Activated T-helper 17 cell treated with anti-CD3 and anti-CD28 coated beads, Interleukin-2, amount 50 U/mL, for 72 hours (primary cell): ENCODE measurements around the gene KRTAP12-4. TPM values are rescaled to one million over a fixed set of nuclear protein-coding genes. Genes with fewer than 3 reads are reported as not detected.

ENCODE experiments used
- total RNA-seq, 2 donors: library from RNA; stranded (reverse); gene quantifications; one replicate each; pipeline ENCODE4 v1.2.3, GENCODE V29; 2022

The KRTAP12-4 gene
- total RNA-seq, 2 donors from 2014 or later = not detected

Other genes starting within 250 kb of the KRTAP12-4 start
- gene LRRC3, start 199.1 kb downstream of the KRTAP12-4 start, total RNA-seq = 1 to 10 TPM; 3.5 TPM
- not detected for gene KRTAP10-1, start 114.5 kb downstream of the KRTAP12-4 start, total RNA-seq
- gene KRTAP10-2, start 103.2 kb downstream of the KRTAP12-4 start, total RNA-seq = not detected
- not detected for gene KRTAP10-3, start 95.9 kb downstream of the KRTAP12-4 start, total RNA-seq
- not detected for gene KRTAP10-4, start 80.9 kb downstream of the KRTAP12-4 start, total RNA-seq
- gene KRTAP10-5, start 74.1 kb downstream of the KRTAP12-4 start, total RNA-seq = not detected
- gene KRTAP10-6, start 62.2 kb downstream of the KRTAP12-4 start, total RNA-seq = not detected
- gene KRTAP10-7, start 54.1 kb downstream of the KRTAP12-4 start, total RNA-seq = not detected
- gene KRTAP10-8, start 42.6 kb downstream of the KRTAP12-4 start, total RNA-seq = not detected
- gene KRTAP10-9, start 27.6 kb downstream of the KRTAP12-4 start, total RNA-seq = not detected
- not detected for gene KRTAP10-10, start 17.3 kb downstream of the KRTAP12-4 start, total RNA-seq
- gene KRTAP10-11, start 8.2 kb downstream of the KRTAP12-4 start, total RNA-seq = not detected
- not detected for gene KRTAP12-3, start 3.3 kb upstream of the KRTAP12-4 start, total RNA-seq
- not detected for gene KRTAP12-2, start 12.3 kb upstream of the KRTAP12-4 start, total RNA-seq
- gene KRTAP12-1, start 27.5 kb upstream of the KRTAP12-4 start, total RNA-seq = not detected
- not detected for gene KRTAP10-12, start 42.5 kb upstream of the KRTAP12-4 start, total RNA-seq
- gene TSPEAR, start 56.9 kb upstream of the KRTAP12-4 start, total RNA-seq = under 1 TPM in 1 of 2 donors, not detected in 1; 0.08 TPM
- 100 to 1,000 TPM in 1 of 2 donors, 10 to 100 TPM in 1; 88.9 to 136 TPM for gene UBE2G2, start 147.2 kb upstream of the KRTAP12-4 start, total RNA-seq
- 10 to 100 TPM; 52.6 to 86.2 TPM for gene SUMO3, start 163.4 kb upstream of the KRTAP12-4 start, total RNA-seq
- 10 to 100 TPM; 76.5 to 78.8 TPM for gene PTTG1IP, start 219.0 kb upstream of the KRTAP12-4 start, total RNA-seq